ENCODE results near the gene ABLIM2.
A peak's percentile ranks its signal among the peaks of the same experiment; 100 is the strongest.

The ABLIM2 gene

GRCh38 chr4:7967063-7967440, 191.6 kb downstream of the ABLIM2 start:
- DNase-seq (ENCODE audit: low read depth in 4 of 4, low spot score in 1 of 4): no peak

GRCh38 chr4:7966281-7967062, 192.1 kb downstream of the ABLIM2 start:
- DNase-seq (ENCODE audit: low read depth in 4 of 4, low spot score in 1 of 4): no peak

GRCh38 chr4:7964890-7965662, 193.5 kb downstream of the ABLIM2 start:
- DNase-seq (ENCODE audit: low read depth in 4 of 4, low spot score in 1 of 4): peak in 1 of 4 experiments; percentile 26

- no peak for DNase-seq (ENCODE audit: low read depth in 4 of 4, low spot score in 1 of 4)
Measured at GRCh38 chr4:7964459-7964858, 194.2 kb downstream of the ABLIM2 start.

GRCh38 chr4:7963691-7964090, 194.9 kb downstream of the ABLIM2 start:
- no peak for DNase-seq (ENCODE audit: low read depth in 4 of 4, low spot score in 1 of 4)

- DNase-seq (ENCODE audit: low read depth in 4 of 4, low spot score in 1 of 4): no peak
Measured at GRCh38 chr4:7962609-7963508, 195.8 kb downstream of the ABLIM2 start.

GRCh38 chr4:7960790-7961655, 197.6 kb downstream of the ABLIM2 start:
- DNase-seq (ENCODE audit: low read depth in 4 of 4, low spot score in 1 of 4): peak in 2 of 4 experiments; percentile 54 to 77

- DNase-seq (ENCODE audit: low read depth in 4 of 4, low spot score in 1 of 4): no peak
Measured at GRCh38 chr4:7960017-7960789, 198.4 kb downstream of the ABLIM2 start.

GRCh38 chr4:7959078-7959477, 199.5 kb downstream of the ABLIM2 start:
- no peak for DNase-seq (ENCODE audit: low read depth in 4 of 4, low spot score in 1 of 4)

- DNase-seq (ENCODE audit: low read depth in 4 of 4, low spot score in 1 of 4): no peak
Measured at GRCh38 chr4:7956934-7957656, 201.5 kb downstream of the ABLIM2 start.

- DNase-seq (ENCODE audit: low read depth in 4 of 4, low spot score in 1 of 4): no peak
Measured at GRCh38 chr4:7956270-7956808, 202.3 kb downstream of the ABLIM2 start.

- DNase-seq (ENCODE audit: low read depth in 4 of 4, low spot score in 1 of 4): no peak
Measured at GRCh38 chr4:7955393-7955792, 203.2 kb downstream of the ABLIM2 start.

GRCh38 chr4:7952615-7953014, 206.0 kb downstream of the ABLIM2 start:
- DNase-seq (ENCODE audit: low read depth in 4 of 4, low spot score in 1 of 4): no peak

GRCh38 chr4:7950301-7951092, 208.1 kb downstream of the ABLIM2 start:
- DNase-seq (ENCODE audit: low read depth in 4 of 4, low spot score in 1 of 4): no peak

GRCh38 chr4:7949759-7950158, 208.9 kb downstream of the ABLIM2 start:
- no peak for DNase-seq (ENCODE audit: low read depth in 4 of 4, low spot score in 1 of 4)

- DNase-seq (ENCODE audit: low read depth in 4 of 4, low spot score in 1 of 4): no peak
Measured at GRCh38 chr4:7947927-7948326, 210.7 kb downstream of the ABLIM2 start.

GRCh38 chr4:7945709-7946380, 212.8 kb downstream of the ABLIM2 start:
- DNase-seq (ENCODE audit: low read depth in 4 of 4, low spot score in 1 of 4): no peak

All from stimulated activated CD4-positive, alpha-beta T cell treated with anti-CD3 and anti-CD28 coated beads, Interleukin-1b, Interleukin-23, amount 100 ng/mL, for 24 hours (primary cell).